Suprapubic skin (tissue), 4 donors: ENCODE results near the gene GMDS.

Experiments used
- EP300 ChIP-seq: sonication (generic); formaldehyde crosslinking; IDR thresholded peaks from one replicate; pipeline ENCODE4 v1.6.1; 2017; ENCODE audit warnings: antibody characterized with exemption
- POLR2A ChIP-seq, 2 donors: fragments of 450-650 bp; IDR thresholded peaks; one replicate each; pipeline ENCODE4 v1.6.1; 2017; ENCODE audit warnings: antibody characterized with exemption in 2 of 2, mild to moderate bottlenecking in 2 of 2, moderate library complexity in 2 of 2
- POLR2AphosphoS5 ChIP-seq, 3 donors: sonication (generic); formaldehyde crosslinking; IDR thresholded peaks; one replicate each; pipeline ENCODE4 v1.6.1; 2017; ENCODE audit warnings: antibody characterized with exemption in 3 of 3
- TF ChIP-seq, protein P1 (sequence below), 2 donors: fragments of 200-600 bp in 1 of 2; fragments of 450-650 bp in 1 of 2; sonication (generic) in 1 of 2; IDR thresholded peaks; one replicate each; pipeline ENCODE4 v1.5.1; 2016 to 2019; ENCODE audit warnings: antibody characterized with exemption in 2 of 2, mild to moderate bottlenecking in 1 of 2, moderate library complexity in 1 of 2

DNA sequence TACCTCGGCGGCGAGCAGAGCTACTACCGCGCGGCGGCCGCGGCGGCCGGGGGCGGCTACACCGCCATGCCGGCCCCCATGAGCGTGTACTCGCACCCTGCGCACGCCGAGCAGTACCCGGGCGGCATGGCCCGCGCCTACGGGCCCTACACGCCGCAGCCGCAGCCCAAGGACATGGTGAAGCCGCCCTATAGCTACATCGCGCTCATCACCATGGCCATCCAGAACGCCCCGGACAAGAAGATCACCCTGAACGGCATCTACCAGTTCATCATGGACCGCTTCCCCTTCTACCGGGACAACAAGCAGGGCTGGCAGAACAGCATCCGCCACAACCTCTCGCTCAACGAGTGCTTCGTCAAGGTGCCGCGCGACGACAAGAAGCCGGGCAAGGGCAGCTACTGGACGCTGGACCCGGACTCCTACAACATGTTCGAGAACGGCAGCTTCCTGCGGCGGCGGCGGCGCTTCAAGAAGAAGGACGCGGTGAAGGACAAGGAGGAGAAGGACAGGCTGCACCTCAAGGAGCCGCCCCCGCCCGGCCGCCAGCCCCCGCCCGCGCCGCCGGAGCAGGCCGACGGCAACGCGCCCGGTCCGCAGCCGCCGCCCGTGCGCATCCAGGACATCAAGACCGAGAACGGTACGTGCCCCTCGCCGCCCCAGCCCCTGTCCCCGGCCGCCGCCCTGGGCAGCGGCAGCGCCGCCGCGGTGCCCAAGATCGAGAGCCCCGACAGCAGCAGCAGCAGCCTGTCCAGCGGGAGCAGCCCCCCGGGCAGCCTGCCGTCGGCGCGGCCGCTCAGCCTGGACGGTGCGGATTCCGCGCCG is 634.7 kb downstream of the GMDS start:
- TF ChIP-seq, protein P1, sequence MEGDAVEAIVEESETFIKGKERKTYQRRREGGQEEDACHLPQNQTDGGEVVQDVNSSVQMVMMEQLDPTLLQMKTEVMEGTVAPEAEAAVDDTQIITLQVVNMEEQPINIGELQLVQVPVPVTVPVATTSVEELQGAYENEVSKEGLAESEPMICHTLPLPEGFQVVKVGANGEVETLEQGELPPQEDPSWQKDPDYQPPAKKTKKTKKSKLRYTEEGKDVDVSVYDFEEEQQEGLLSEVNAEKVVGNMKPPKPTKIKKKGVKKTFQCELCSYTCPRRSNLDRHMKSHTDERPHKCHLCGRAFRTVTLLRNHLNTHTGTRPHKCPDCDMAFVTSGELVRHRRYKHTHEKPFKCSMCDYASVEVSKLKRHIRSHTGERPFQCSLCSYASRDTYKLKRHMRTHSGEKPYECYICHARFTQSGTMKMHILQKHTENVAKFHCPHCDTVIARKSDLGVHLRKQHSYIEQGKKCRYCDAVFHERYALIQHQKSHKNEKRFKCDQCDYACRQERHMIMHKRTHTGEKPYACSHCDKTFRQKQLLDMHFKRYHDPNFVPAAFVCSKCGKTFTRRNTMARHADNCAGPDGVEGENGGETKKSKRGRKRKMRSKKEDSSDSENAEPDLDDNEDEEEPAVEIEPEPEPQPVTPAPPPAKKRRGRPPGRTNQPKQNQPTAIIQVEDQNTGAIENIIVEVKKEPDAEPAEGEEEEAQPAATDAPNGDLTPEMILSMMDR (IDR thresholded peaks at IDR 0.05) = no peak
- TF ChIP-seq POLR2AphosphoS5 (IDR thresholded peaks at IDR 0.05) (no peak), POLR2A (IDR thresholded peaks at IDR 0.05) (no peak), EP300 (no peak)
